HG03460 (cell line): Measurements from ENCODE around the gene PRKACB.

Source experiments
- ATAC-seq: cut with Tn5 transposase; IDR thresholded peaks from one replicate; pipeline ENCODE4 v1.9.1; 2021; ENCODE audit not compliant: unreplicated experiment

The PRKACB gene

GRCh38 chr1:84155517-84155916, 11.4 kb downstream of the PRKACB start:
- ATAC-seq = no peak

- no peak for ATAC-seq
Measured at GRCh38 chr1:84156210-84156621, 12.1 kb downstream of the PRKACB start.

- ATAC-seq = no peak
Measured at GRCh38 chr1:84159533-84160240, 15.6 kb downstream of the PRKACB start.

GRCh38 chr1:84162295-84162694, 18.2 kb downstream of the PRKACB start:
- no peak for ATAC-seq

GRCh38 chr1:84163123-84163931, 19.3 kb downstream of the PRKACB start:
- no peak for ATAC-seq

GRCh38 chr1:84164161-84164560, 20.1 kb downstream of the PRKACB start:
- no peak for ATAC-seq

GRCh38 chr1:84164567-84165021, 20.5 kb downstream of the PRKACB start:
- ATAC-seq = no peak

- no peak for ATAC-seq
Measured at GRCh38 chr1:84165601-84166000, 21.5 kb downstream of the PRKACB start.

- ATAC-seq = peak; percentile 93
Measured at GRCh38 chr1:84166797-84167196, 22.7 kb downstream of the PRKACB start.

- no peak for ATAC-seq
Measured at GRCh38 chr1:84168783-84169182, 24.7 kb downstream of the PRKACB start.

GRCh38 chr1:84170171-84170570, 26.1 kb downstream of the PRKACB start:
- no peak for ATAC-seq

GRCh38 chr1:84171481-84171880, 27.4 kb downstream of the PRKACB start:
- no peak for ATAC-seq

GRCh38 chr1:84174051-84174556, 30.0 kb downstream of the PRKACB start:
- ATAC-seq = no peak

- no peak for ATAC-seq
Measured at GRCh38 chr1:84181350-84182005, 37.4 kb downstream of the PRKACB start.

GRCh38 chr1:84190455-84190854, 46.4 kb downstream of the PRKACB start:
- ATAC-seq = no peak

GRCh38 chr1:84192681-84193080, 48.6 kb downstream of the PRKACB start:
- no peak for ATAC-seq

GRCh38 chr1:84198832-84199231, 54.8 kb downstream of the PRKACB start:
- ATAC-seq = no peak

- no peak for ATAC-seq
Measured at GRCh38 chr1:84199257-84199656, 55.2 kb downstream of the PRKACB start.

GRCh38 chr1:84202126-84202525, 58.1 kb downstream of the PRKACB start:
- ATAC-seq = no peak

- ATAC-seq = no peak
Measured at GRCh38 chr1:84206375-84206774, 62.3 kb downstream of the PRKACB start.

- no peak for ATAC-seq
Measured at GRCh38 chr1:84208935-84209334, 64.9 kb downstream of the PRKACB start.
